ENCODE results near the gene AKAP5.
"Not testable (repeated sequence)": the region's sequence is repeated elsewhere in the genome, so short reads cannot be mapped to it uniquely, and the experiment has no call there.

Gene AKAP5

GRCh38 chr14:64503434-64504309 lies 38.4 kb downstream of the AKAP5 start, which contains the start of gene ZBTB25:
Gene ZBTB25, minus strand, starts transcription at chr14:64503838. Its CDS starts 13,305 bp downstream, at chr14:64490533.
- peak; percentile 96 for DNase-seq

GRCh38 chr14:64504310-64504896 lies 39.1 kb downstream of the AKAP5 start, which contains the start of gene ZBTB1:
Gene ZBTB1, plus strand, starts transcription at chr14:64504770. Its CDS starts 16,735 bp downstream, at chr14:64521505.
- DNase-seq, result peak; percentile 93

- peak; percentile 95 for DNase-seq
These were observed 39.8 kb downstream of the AKAP5 start for GRCh38 chr14:64504897-64505794.

- no peak for DNase-seq
These were observed 41.4 kb downstream of the AKAP5 start for GRCh38 chr14:64506721-64507120.

- no peak for DNase-seq
These were observed 42.3 kb downstream of the AKAP5 start for GRCh38 chr14:64507376-64508156.

GRCh38 chr14:64508215-64508776 lies 43.0 kb downstream of the AKAP5 start:
- DNase-seq, result no peak

- no peak for DNase-seq
These were observed 43.7 kb downstream of the AKAP5 start for GRCh38 chr14:64509036-64509435.

- peak; percentile 54 for DNase-seq
These were observed 45.7 kb downstream of the AKAP5 start for GRCh38 chr14:64510825-64511671.

- no peak for DNase-seq
These were observed 48.0 kb downstream of the AKAP5 start for GRCh38 chr14:64513271-64513670.

GRCh38 chr14:64515053-64515452 lies 49.8 kb downstream of the AKAP5 start:
- DNase-seq, result no peak

- no peak for DNase-seq
These were observed 51.7 kb downstream of the AKAP5 start for GRCh38 chr14:64516969-64517368.

GRCh38 chr14:64517667-64518066 lies 52.4 kb downstream of the AKAP5 start:
- DNase-seq, result not testable (repeated sequence)

- DNase-seq, result no peak
These were observed 52.9 kb downstream of the AKAP5 start for GRCh38 chr14:64518229-64518628.

GRCh38 chr14:64520699-64521098 lies 55.4 kb downstream of the AKAP5 start:
- no peak for DNase-seq

GRCh38 chr14:64522591-64523355 lies 57.5 kb downstream of the AKAP5 start:
- no peak for DNase-seq

Measured in femur (tissue), 1 donor.